ENCODE data around the gene STK4. TPM values are rescaled to one million over a fixed set of nuclear protein-coding genes. Genes with fewer than 3 reads are reported as not detected.

Gene STK4
- total and polyA plus RNA-seq, 4 donors, result 5.4 to 41.0 (median 24.9) TPM

DNA sequence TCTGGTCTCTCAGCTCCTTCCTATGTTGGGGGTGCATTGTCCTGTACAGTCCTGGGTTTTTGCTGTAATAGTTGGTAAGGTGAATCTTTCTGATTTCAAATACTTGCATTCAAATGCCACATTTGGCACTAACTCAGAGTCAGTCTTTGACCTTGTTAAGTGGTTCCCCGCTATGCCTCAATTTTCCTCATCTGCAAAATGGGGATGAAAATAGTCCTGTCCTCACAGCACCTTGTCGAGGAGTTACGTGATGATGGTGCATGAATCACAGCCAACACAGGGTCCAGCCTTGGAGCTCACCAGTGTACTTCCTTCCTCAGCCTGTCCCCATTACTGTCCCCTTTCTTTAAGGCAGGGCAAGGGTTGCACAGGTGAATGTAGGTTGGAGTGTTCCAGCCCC lies 147.6 kb downstream of the STK4 start:
- no peak for ATAC-seq (ENCODE audit: low FRiP score)
- no peaks in the 10 kb centered on the region for H3K36me3 ChIP-seq (ENCODE audit: control insufficient read depth in 1 of 2, insufficient read depth in 2 of 2, low read length in 1 of 2)
- no peaks in the 10 kb centered on the region for H3K27me3 ChIP-seq (ENCODE audit: control insufficient read depth in 1 of 2, insufficient read depth in 2 of 2, low read length in 1 of 2)
- no peaks in the 10 kb centered on the region for H3K4me1 ChIP-seq (ENCODE audit: control insufficient read depth in 1 of 2, insufficient read depth in 2 of 2, low read length in 2 of 2)
- 84 to 86% methylated on average over 3 of the region's 3 CpGs for WGBS, 2 donors
- no peak overlapping the region for H3K4me3 ChIP-seq (ENCODE audit: low read length in 2 of 2)
- intact Hi-C loops (cut with DNase I), result no loop called here
- no peak for DNase-seq
- H3K27ac ChIP-seq (ENCODE audit: low read depth in 1 of 2, low read length in 2 of 2), result no peak overlapping the region
- no peaks in the 10 kb centered on the region for H3K9me3 ChIP-seq (ENCODE audit: control insufficient read depth, low read length)

DNA sequence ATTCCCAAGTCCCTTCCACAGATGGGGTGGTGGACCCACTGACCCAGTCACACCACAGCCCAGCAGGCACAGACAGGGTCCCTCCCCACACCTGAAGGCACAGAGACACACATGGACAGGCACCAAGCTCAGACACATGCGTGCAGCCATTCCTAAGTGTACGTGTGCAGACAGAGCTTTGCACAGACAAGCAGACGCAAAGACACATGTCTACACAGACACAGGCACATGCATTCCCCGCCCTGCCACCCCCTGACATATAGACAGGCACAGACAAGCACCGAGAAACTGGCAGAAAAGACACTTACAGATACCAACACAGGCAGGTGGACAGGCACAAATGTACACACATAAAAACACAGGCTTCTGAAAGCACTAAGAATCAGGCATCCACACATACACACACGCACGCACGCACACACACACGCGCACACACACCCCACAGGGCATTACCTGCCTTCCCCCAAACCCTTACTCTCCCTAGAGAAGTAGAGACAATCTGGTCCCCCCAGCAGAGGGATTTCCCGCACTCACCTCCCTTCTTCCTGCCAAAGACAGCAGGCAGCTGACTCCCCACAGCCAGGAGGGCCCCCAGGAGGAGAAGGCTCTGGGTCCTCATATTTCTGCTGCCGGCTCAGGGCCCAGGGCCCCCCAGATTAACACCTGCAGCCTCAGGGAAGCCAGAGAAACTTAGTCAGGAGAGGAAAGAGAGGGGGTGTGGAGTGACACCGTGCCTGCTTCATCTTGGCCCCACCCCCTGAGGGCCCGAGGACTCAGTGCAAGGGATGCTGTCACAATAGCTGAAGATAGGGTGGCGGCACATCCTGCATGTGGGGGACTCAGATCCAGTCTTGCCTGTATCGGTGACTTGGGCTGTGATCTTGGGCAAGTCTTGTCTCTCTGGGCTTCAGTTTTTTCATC lies 148.4 kb downstream of the STK4 start, which contains the start of gene WFDC5:
TSS of gene WFDC5 (minus strand) at position 710 of the 921 bp plus-strand sequence. CDS start at position 619, 91 bp downstream.
- Histone ChIP-seq H3K4me3 (ENCODE audit: low read length in 2 of 2) (no peak within 1 kb of the TSS), H3K9me3 (ENCODE audit: control insufficient read depth, low read length) (no peaks in the 10 kb centered on the region), H3K27ac (ENCODE audit: low read depth in 1 of 2, low read length in 2 of 2) (no peak within 1 kb of the TSS), H3K4me1 (ENCODE audit: control insufficient read depth in 1 of 2, insufficient read depth in 2 of 2, low read length in 2 of 2) (no peaks in the 10 kb centered on the region), H3K27me3 (ENCODE audit: control insufficient read depth in 1 of 2, insufficient read depth in 2 of 2, low read length in 1 of 2) (no peaks in the 10 kb centered on the region), H3K36me3 (ENCODE audit: control insufficient read depth in 1 of 2, insufficient read depth in 2 of 2, low read length in 1 of 2) (no peaks in the 10 kb centered on the region)
- ATAC-seq (ENCODE audit: low FRiP score) (peak; percentile 36), DNase-seq (no peak)
- intact Hi-C loops (cut with DNase I), result no loop called here
- 50 to 55% methylated on average over 16 of the region's 16 CpGs for WGBS, 2 donors

DNA sequence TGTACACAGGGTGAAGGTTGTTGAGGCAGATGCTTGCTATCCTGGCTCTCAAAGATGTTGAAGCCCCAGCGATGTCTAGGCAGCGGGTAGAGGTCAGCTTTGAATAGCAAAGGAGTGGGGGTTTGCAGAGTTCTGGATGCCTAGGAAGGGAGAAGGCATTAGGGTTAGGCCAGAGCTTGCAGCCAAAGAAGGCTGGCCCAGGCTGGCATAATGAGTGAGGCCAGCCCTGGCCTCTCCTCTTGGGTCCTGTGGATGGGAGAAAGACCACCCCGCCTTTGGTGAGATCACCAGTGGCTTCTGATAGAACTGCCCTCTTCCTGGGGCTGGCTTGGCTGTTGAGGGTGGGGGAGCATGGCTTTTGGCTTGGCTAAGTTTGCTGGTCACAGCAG lies 149.1 kb downstream of the STK4 start:
- 60 to 65% methylated on average over 3 of the region's 3 CpGs for WGBS, 2 donors
- Histone ChIP-seq H3K9me3 (ENCODE audit: control insufficient read depth, low read length) (no peaks in the 10 kb centered on the region), H3K36me3 (ENCODE audit: control insufficient read depth in 1 of 2, insufficient read depth in 2 of 2, low read length in 1 of 2) (no peaks in the 10 kb centered on the region), H3K27ac (ENCODE audit: low read depth in 1 of 2, low read length in 2 of 2) (no peak overlapping the region), H3K27me3 (ENCODE audit: control insufficient read depth in 1 of 2, insufficient read depth in 2 of 2, low read length in 1 of 2) (no peaks in the 10 kb centered on the region), H3K4me3 (ENCODE audit: low read length in 2 of 2) (no peak overlapping the region), H3K4me1 (ENCODE audit: control insufficient read depth in 1 of 2, insufficient read depth in 2 of 2, low read length in 2 of 2) (no peaks in the 10 kb centered on the region)
- no peak for DNase-seq
- intact Hi-C loops (cut with DNase I), result no loop called here
- ATAC-seq (ENCODE audit: low FRiP score), result peak; percentile 19

DNA sequence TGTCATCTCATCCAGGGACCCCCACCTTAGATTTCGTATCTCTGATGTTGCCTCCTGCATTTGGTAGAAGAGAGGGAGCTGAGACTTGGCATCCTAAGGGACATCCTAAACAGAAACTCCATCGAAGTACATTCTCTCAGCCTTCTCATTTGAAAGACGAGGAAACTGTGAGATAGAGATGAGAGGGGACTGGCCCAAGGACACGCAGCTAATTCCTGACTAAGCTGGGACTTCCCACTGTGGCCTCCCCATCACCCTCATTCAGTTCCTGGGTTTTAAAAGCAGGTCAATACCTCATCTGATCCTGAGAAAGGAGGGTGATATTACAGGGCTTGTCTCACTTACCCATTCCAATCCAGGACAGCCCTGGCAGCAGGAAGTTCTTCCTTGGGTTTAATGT lies 149.5 kb downstream of the STK4 start:
- DNase-seq, result no peak
- WGBS, 2 donors, result 73 to 77% methylated on average over 4 of the region's 4 CpGs
- intact Hi-C loops (cut with DNase I), result no loop called here
- H3K27ac ChIP-seq (ENCODE audit: low read depth in 1 of 2, low read length in 2 of 2), result no peak overlapping the region
- H3K4me1 ChIP-seq (ENCODE audit: control insufficient read depth in 1 of 2, insufficient read depth in 2 of 2, low read length in 2 of 2), result no peaks in the 10 kb centered on the region
- no peaks in the 10 kb centered on the region for H3K9me3 ChIP-seq (ENCODE audit: control insufficient read depth, low read length)
- H3K36me3 ChIP-seq (ENCODE audit: control insufficient read depth in 1 of 2, insufficient read depth in 2 of 2, low read length in 1 of 2), result no peaks in the 10 kb centered on the region
- H3K4me3 ChIP-seq (ENCODE audit: low read length in 2 of 2), result no peak overlapping the region
- no peaks in the 10 kb centered on the region for H3K27me3 ChIP-seq (ENCODE audit: control insufficient read depth in 1 of 2, insufficient read depth in 2 of 2, low read length in 1 of 2)
- ATAC-seq (ENCODE audit: low FRiP score), result no peak

- WGBS, 2 donors, result 74 to 79% methylated on average over 4 of the region's 4 CpGs
- Histone ChIP-seq H3K4me1 (ENCODE audit: control insufficient read depth in 1 of 2, insufficient read depth in 2 of 2, low read length in 2 of 2) (no peaks in the 10 kb centered on the region), H3K4me3 (ENCODE audit: low read length in 2 of 2) (no peak overlapping the region), H3K9me3 (ENCODE audit: control insufficient read depth, low read length) (peaks cover under 1% of the 10 kb centered on the region), H3K36me3 (ENCODE audit: control insufficient read depth in 1 of 2, insufficient read depth in 2 of 2, low read length in 1 of 2) (no peaks in the 10 kb centered on the region), H3K27me3 (ENCODE audit: control insufficient read depth in 1 of 2, insufficient read depth in 2 of 2, low read length in 1 of 2) (no peaks in the 10 kb centered on the region), H3K27ac (ENCODE audit: low read depth in 1 of 2, low read length in 2 of 2) (no peak overlapping the region)
- intact Hi-C loops (cut with DNase I), result no loop called here
- ATAC-seq (ENCODE audit: low FRiP score) (no peak), DNase-seq (no peak)
Observed at GRCh38 chr20:45117581-45117980, 151.3 kb downstream of the STK4 start.

- H3K4me3 ChIP-seq (ENCODE audit: low read length in 2 of 2), result no peak overlapping the region
- H3K36me3 ChIP-seq (ENCODE audit: control insufficient read depth in 1 of 2, insufficient read depth in 2 of 2, low read length in 1 of 2), result no peaks in the 10 kb centered on the region
- H3K27ac ChIP-seq (ENCODE audit: low read depth in 1 of 2, low read length in 2 of 2), result no peak overlapping the region
- 79 to 80% methylated on average over 2 of the region's 2 CpGs for whole genome bisulfite sequencing, 2 donors
- H3K9me3 ChIP-seq (ENCODE audit: control insufficient read depth, low read length), result peaks cover 2% of the 10 kb centered on the region
- no peak for ATAC-seq (ENCODE audit: low FRiP score)
- H3K4me1 ChIP-seq (ENCODE audit: control insufficient read depth in 1 of 2, insufficient read depth in 2 of 2, low read length in 2 of 2), result no peaks in the 10 kb centered on the region
- H3K27me3 ChIP-seq (ENCODE audit: control insufficient read depth in 1 of 2, insufficient read depth in 2 of 2, low read length in 1 of 2), result no peaks in the 10 kb centered on the region
- intact Hi-C loops (cut with DNase I), result no loop called here
- no peak for DNase-seq
Observed at GRCh38 chr20:45118028-45118427, 151.7 kb downstream of the STK4 start.

DNA sequence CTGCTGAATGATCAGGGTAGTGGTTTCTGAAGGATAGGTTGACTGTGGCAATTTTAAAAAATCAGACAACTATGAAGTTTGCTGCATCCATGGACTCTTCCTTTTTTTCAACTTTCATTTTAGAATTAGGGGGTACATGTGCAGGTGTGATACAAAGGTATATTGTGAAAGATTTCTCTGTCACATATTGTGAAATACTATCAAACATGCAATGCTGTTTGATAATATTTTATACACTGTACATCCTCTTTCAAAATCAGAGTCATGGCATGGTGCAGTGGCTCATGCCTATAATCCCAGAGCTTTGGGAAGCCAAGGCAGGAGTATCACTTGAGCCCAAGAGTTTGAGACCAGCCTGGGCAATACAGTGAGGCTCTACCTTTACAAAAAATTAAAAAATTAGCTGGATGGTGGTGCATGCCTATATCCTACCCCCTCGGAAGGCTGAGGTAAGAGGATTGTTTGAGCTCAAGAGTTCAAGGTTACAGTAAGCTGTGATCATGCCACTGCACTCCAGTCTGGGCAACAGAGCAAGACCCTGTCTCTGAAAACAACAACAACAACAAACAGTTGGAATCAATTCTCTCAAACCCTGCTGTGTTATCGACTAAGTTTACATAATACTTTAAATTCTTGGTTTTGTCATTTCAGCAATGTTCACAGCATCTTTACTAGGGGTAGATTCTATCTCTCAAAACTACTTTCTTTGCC lies 153.4 kb downstream of the STK4 start:
- intact Hi-C loops (cut with DNase I), result no loop called here
- no peak for ATAC-seq (ENCODE audit: low FRiP score)
- Histone ChIP-seq H3K27ac (ENCODE audit: low read depth in 1 of 2, low read length in 2 of 2) (no peak overlapping the region), H3K4me3 (ENCODE audit: low read length in 2 of 2) (no peak overlapping the region), H3K27me3 (ENCODE audit: control insufficient read depth in 1 of 2, insufficient read depth in 2 of 2, low read length in 1 of 2) (no peaks in the 10 kb centered on the region), H3K36me3 (ENCODE audit: control insufficient read depth in 1 of 2, insufficient read depth in 2 of 2, low read length in 1 of 2) (no peaks in the 10 kb centered on the region), H3K9me3 (ENCODE audit: control insufficient read depth, low read length) (peaks cover 4% of the 10 kb centered on the region), H3K4me1 (ENCODE audit: control insufficient read depth in 1 of 2, insufficient read depth in 2 of 2, low read length in 2 of 2) (no peaks in the 10 kb centered on the region)
- no peak for DNase-seq
- WGBS, 2 donors, result 80 to 83% methylated on average over 2 of the region's 2 CpGs

DNA sequence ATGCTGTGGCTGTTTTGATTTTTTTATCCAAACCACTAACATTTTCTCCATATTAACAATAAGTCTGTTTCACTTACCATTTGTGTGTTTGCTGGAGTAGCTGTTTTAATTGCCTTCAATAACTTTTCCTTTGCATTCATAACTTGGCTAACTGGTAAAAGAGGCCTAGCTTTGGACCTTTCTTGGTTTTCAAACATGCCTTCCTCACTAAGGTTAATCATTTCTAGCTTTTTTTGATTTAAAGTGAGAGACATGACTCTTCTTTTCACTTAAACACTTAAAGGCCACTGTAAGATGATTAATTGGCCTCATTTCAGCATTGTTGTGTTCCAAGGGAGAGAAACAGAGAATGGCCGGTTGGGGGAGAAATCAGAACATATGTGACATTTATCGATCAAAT lies 155.1 kb downstream of the STK4 start:
- Histone ChIP-seq H3K4me3 (ENCODE audit: low read length in 2 of 2) (no peak overlapping the region), H3K9me3 (ENCODE audit: control insufficient read depth, low read length) (peaks cover 4% of the 10 kb centered on the region), H3K4me1 (ENCODE audit: control insufficient read depth in 1 of 2, insufficient read depth in 2 of 2, low read length in 2 of 2) (no peaks in the 10 kb centered on the region), H3K27ac (ENCODE audit: low read depth in 1 of 2, low read length in 2 of 2) (no peak overlapping the region), H3K36me3 (ENCODE audit: control insufficient read depth in 1 of 2, insufficient read depth in 2 of 2, low read length in 1 of 2) (no peaks in the 10 kb centered on the region), H3K27me3 (ENCODE audit: control insufficient read depth in 1 of 2, insufficient read depth in 2 of 2, low read length in 1 of 2) (no peaks in the 10 kb centered on the region)
- 90 to 91% methylated on average over 2 of the region's 2 CpGs for WGBS, 2 donors
- no peak for ATAC-seq (ENCODE audit: low FRiP score)
- intact Hi-C loops (cut with DNase I), result no loop called here
- DNase-seq, result no peak
